HEK293T (cell line): ENCODE results near the gene ME3.

ENCODE experiments used
- BHLHE40 ChIP-seq: fragments of 450-650 bp; IDR thresholded peaks from 2 replicates; pipeline ENCODE4 v1.6.1; 2016; ENCODE audit warnings: mild to moderate bottlenecking, moderate library complexity, borderline replicate concordance
- CTBP1 ChIP-seq: fragments of 450-650 bp; IDR thresholded peaks from 2 replicates; pipeline ENCODE4 v1.6.1; 2016; ENCODE audit warnings: borderline replicate concordance
- ELF4 ChIP-seq: fragments of 450-650 bp; IDR thresholded peaks from 2 replicates; pipeline ENCODE4 v1.6.1; 2017; ENCODE audit warnings: antibody characterized with exemption
- FOXK2 ChIP-seq: fragments of 450-650 bp; IDR thresholded peaks from 2 replicates; pipeline ENCODE4 v1.6.1; 2016; ENCODE audit warnings: mild to moderate bottlenecking
- HDGF ChIP-seq: fragments of 450-650 bp; IDR thresholded peaks from 2 replicates; pipeline ENCODE4 v1.6.1; 2017; ENCODE audit warnings: antibody characterized with exemption, borderline replicate concordance
- SP1 ChIP-seq: fragments of 450-650 bp; IDR thresholded peaks from 2 replicates; pipeline ENCODE4 v1.6.1; 2017
- SUZ12 ChIP-seq: fragments of 450-650 bp; IDR thresholded peaks from 2 replicates; pipeline ENCODE4 v1.6.1; 2016; ENCODE audit warnings: mild to moderate bottlenecking
- TARDBP ChIP-seq: fragments of 450-650 bp; IDR thresholded peaks from 2 replicates; pipeline ENCODE4 v1.6.1; 2016
- TF ChIP-seq, protein P1 (sequence below): fragments of 450-650 bp; IDR thresholded peaks from 2 replicates; pipeline ENCODE4 v1.6.1; 2016

DNA sequence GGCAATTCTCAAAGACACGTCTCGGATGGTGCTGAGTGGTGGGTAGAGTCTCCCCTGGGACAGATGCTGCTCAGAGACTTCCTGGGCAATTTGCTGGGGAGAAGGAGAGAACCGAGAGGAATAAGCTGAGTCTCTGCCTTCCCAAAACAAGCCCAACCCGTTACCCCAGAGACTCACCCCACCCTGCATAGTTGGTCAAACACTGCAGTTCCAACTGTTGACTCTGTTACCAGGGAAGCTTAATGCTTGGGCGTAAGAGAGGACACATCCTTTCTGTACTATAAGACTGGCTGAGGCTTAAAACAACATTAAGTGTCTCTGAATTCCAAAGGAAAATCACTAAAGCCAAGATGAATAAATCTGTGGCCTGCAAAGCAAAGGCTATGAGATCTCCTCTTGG lies 229.6 kb downstream of the ME3 start:
- TF ChIP-seq FOXK2 (no peak), BHLHE40 (no peak), HDGF (no peak), CTBP1 (no peak), SP1 (no peak), TARDBP (no peak), SUZ12 (no peak), ELF4 (no peak)
- TF ChIP-seq, protein P1, sequence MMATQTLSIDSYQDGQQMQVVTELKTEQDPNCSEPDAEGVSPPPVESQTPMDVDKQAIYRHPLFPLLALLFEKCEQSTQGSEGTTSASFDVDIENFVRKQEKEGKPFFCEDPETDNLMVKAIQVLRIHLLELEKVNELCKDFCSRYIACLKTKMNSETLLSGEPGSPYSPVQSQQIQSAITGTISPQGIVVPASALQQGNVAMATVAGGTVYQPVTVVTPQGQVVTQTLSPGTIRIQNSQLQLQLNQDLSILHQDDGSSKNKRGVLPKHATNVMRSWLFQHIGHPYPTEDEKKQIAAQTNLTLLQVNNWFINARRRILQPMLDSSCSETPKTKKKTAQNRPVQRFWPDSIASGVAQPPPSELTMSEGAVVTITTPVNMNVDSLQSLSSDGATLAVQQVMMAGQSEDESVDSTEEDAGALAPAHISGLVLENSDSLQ: no peak
